ENCODE data around the gene PCNT. TPM values are rescaled to one million over a fixed set of nuclear protein-coding genes. Genes with fewer than 3 reads are reported as not detected.

PCNT gene
- total RNA-seq, 1 experiment from 2014 or later, result 39.6 TPM

DNA sequence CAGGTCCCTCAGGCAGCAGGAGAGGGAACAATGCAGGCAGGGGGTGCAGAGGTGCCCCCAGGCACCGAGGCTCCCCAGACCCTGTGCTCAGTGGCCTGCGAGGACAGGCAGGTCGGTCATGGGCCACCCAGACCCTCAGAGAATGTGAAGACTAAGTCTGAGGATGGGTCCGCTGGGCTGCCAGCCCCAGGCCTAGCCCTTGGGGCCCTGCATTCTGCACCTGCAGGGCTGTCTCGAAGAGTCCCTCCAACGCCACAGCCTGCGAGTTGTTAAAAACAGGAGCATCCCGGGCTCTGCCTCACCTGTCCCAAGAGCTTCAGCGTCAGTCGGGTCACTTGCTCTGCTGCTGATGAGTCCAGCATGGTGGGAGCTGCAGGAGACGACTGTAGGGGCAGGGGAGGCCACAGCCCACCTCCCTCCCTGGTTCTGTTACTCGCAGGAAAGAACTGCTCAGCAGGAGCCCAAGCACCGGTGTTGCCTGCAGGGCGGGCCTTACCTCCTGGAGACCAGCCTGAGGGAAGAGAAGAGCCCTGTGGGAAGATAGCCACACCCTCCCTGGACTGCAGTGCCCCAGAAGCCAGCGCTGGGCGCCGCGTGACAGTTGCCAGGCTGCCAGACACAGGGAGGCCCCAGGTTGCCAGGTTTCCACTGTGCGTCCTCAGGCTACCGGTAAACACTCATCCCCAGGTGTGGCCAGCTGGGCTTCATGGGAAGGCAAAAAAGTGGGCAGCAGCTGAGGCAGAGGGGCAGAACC lies 6.1 kb upstream of the PCNT start:
- no peak overlapping the region for H2BK5ac ChIP-seq (ENCODE audit: insufficient read length, low read length)
- no CpG with 5 or more reads among the region's 20 CpGs for WGBS (ENCODE audit: extremely low coverage, insufficient read length, low lambda C conversion rate)
- no peaks in the 10 kb centered on the region for H3K9me3 ChIP-seq (ENCODE audit: control insufficient read depth, low read depth, low read length)
- H3K27ac Mint-ChIP-seq, result peak overlapping the region in 2 of 3 experiments; percentile 32 to 44; a peak in 2 of 7 replicates
- no peak overlapping the region for H2BK15ac ChIP-seq (ENCODE audit: low read depth, low read length)
- peaks cover 9% of the 10 kb centered on the region; the same call in 1 of the 2 replicates for H3K79me2 ChIP-seq (ENCODE audit: insufficient read depth, low read length)
- no peak overlapping the region for H3K4me2 ChIP-seq (ENCODE audit: insufficient read depth, insufficient read length, low read length)
- H3K79me1 ChIP-seq (ENCODE audit: insufficient read depth, low read depth, low read length, poor library complexity, severe bottlenecking), result peaks cover 2% of the 10 kb centered on the region
- peak overlapping the region; percentile 30 for H3K18ac ChIP-seq (ENCODE audit: insufficient read length, low read depth, low read length)
- H2AK5ac ChIP-seq (ENCODE audit: insufficient read length, low read length), result no peak overlapping the region
- H3K9ac ChIP-seq (ENCODE audit: extremely low read depth, insufficient read length, low read length), result no peak overlapping the region
- no peak overlapping the region for H4K8ac ChIP-seq (replicated peaks; ENCODE audit: insufficient read length, low read depth, low read length)
- no peak overlapping the region for H2BK20ac ChIP-seq (ENCODE audit: low read depth, low read length, poor library complexity, severe bottlenecking)
- no peak overlapping the region for H2AFZ ChIP-seq (ENCODE audit: low read length)
- H3K23ac ChIP-seq (ENCODE audit: insufficient read length, low read depth, low read length), result no peak overlapping the region
- TF ChIP-seq, protein P1, sequence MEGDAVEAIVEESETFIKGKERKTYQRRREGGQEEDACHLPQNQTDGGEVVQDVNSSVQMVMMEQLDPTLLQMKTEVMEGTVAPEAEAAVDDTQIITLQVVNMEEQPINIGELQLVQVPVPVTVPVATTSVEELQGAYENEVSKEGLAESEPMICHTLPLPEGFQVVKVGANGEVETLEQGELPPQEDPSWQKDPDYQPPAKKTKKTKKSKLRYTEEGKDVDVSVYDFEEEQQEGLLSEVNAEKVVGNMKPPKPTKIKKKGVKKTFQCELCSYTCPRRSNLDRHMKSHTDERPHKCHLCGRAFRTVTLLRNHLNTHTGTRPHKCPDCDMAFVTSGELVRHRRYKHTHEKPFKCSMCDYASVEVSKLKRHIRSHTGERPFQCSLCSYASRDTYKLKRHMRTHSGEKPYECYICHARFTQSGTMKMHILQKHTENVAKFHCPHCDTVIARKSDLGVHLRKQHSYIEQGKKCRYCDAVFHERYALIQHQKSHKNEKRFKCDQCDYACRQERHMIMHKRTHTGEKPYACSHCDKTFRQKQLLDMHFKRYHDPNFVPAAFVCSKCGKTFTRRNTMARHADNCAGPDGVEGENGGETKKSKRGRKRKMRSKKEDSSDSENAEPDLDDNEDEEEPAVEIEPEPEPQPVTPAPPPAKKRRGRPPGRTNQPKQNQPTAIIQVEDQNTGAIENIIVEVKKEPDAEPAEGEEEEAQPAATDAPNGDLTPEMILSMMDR (conservative IDR thresholded peaks at IDR 0.05), result no peak
- no peak overlapping the region for H3T11ph ChIP-seq (ENCODE audit: low read length)
- H3K27me3 Mint-ChIP-seq (ENCODE audit: low read depth), result no peaks in the 10 kb centered on the region
- H3K36me3 Mint-ChIP-seq (ENCODE audit: insufficient read depth in 1 of 3, low read depth in 3 of 3), result peaks cover 23 to 34% (median 33%) of the 10 kb centered on the region in 3 experiments
- H3K27ac ChIP-seq (ENCODE audit: insufficient read length, low read depth, low read length), result no peak overlapping the region
- H3K4me3 Mint-ChIP-seq, result no peak overlapping the region
- no peaks in the 10 kb centered on the region for H3K9me3 Mint-ChIP-seq
- DNase-seq, result peak; percentile 65
- no peak overlapping the region for H3K56ac ChIP-seq (ENCODE audit: insufficient read length, low read depth, low read length)
- H2BK120ac ChIP-seq (ENCODE audit: low read depth, low read length, poor library complexity, severe bottlenecking), result no peak overlapping the region
- H4K91ac ChIP-seq (ENCODE audit: insufficient read length, low read depth, low read length), result no peak overlapping the region
- H4K5ac ChIP-seq (ENCODE audit: insufficient read length, low read depth, low read length), result no peak overlapping the region
- H2BK12ac ChIP-seq (ENCODE audit: insufficient read length, low read depth, low read length), result no peak overlapping the region
- peaks cover 32 to 34% of the 10 kb centered on the region in 2 experiments for H3K4me1 Mint-ChIP-seq
- no peaks in the 10 kb centered on the region for H4K20me1 ChIP-seq (ENCODE audit: control insufficient read depth, insufficient read depth, insufficient read length)
- peaks cover 10% of the 10 kb centered on the region for H3K23me2 ChIP-seq (ENCODE audit: insufficient read length, low read depth, low read length, poor library complexity, severe bottlenecking)
- H3K4ac ChIP-seq (ENCODE audit: low read depth, low read length), result no peak overlapping the region
- no peak overlapping the region; the same call in 1 of the 2 replicates for H3K14ac ChIP-seq (ENCODE audit: insufficient read depth, low read length)
- H3K4me1 ChIP-seq (ENCODE audit: insufficient read depth, low read length), result peaks cover 7% of the 10 kb centered on the region; the same call in 1 of the 2 replicates
- no peaks in the 10 kb centered on the region for H3K27me3 ChIP-seq (ENCODE audit: insufficient read depth, low read length)

All from H9 (cell line).